Right lobe of liver (tissue), 4 donors: ENCODE measurements around the gene ASCC3.

Experiments used
- POLR2A ChIP-seq: fragments of 450-650 bp; IDR thresholded peaks from one replicate; pipeline ENCODE4 v1.6.1; 2017; ENCODE audit warnings: antibody characterized with exemption, mild to moderate bottlenecking
- TF ChIP-seq, protein P1 (sequence below), 4 donors: fragments of 200-600 bp in 3 of 4; fragments of 450-650 bp in 1 of 4; IDR thresholded peaks; one replicate each; pipeline versions ENCODE4 v1.5.1 to v1.8.0; 2016 to 2022; ENCODE audit warnings: antibody characterized with exemption in 4 of 4, mild to moderate bottlenecking in 2 of 4
- donor health status: DM: no; HTN: no; CAD: no.
- donor health status: DM: no; HTN: no; CAD: no.
- donor health status: DM: no; HTN: yes; CAD: no.

DNA sequence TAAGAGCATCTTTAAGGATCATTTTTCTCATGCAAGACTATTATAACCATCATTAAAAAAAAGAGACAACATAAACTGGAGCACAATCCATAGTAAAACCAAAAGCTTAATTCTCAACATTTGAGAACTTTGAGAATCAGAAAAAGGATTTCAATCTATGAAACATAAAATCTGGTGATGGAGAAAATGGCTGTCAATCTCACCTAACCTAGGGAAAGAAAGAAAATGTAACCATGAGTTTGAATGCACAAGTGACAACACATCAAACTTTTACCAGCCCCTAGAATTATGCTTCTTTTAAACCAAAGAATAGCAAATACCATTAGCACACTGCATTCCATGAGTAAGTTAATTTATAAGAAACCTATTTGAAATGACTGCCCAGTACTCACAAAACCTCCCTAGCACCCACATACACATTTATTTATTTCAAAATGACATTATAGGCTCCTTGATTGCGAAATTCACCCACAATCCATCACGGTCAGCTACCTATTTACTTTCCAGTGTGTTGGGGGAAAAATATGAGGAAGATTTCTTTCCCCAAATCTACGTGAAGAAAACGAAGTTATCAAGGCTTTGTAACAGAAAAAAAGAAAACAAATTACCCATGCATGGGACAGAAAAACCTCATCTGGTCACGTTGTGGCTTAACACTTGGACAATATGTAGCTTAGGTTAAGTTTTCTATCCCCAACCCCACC lies 828 bp downstream of the ASCC3 start:
- TF ChIP-seq, protein P1, sequence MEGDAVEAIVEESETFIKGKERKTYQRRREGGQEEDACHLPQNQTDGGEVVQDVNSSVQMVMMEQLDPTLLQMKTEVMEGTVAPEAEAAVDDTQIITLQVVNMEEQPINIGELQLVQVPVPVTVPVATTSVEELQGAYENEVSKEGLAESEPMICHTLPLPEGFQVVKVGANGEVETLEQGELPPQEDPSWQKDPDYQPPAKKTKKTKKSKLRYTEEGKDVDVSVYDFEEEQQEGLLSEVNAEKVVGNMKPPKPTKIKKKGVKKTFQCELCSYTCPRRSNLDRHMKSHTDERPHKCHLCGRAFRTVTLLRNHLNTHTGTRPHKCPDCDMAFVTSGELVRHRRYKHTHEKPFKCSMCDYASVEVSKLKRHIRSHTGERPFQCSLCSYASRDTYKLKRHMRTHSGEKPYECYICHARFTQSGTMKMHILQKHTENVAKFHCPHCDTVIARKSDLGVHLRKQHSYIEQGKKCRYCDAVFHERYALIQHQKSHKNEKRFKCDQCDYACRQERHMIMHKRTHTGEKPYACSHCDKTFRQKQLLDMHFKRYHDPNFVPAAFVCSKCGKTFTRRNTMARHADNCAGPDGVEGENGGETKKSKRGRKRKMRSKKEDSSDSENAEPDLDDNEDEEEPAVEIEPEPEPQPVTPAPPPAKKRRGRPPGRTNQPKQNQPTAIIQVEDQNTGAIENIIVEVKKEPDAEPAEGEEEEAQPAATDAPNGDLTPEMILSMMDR (IDR thresholded peaks at IDR 0.05), result no peak
- TF ChIP-seq POLR2A, result no peak
